Amniotic epithelial cell (primary cell): ENCODE measurements around the gene ABCE1.

Source experiments
- DNase-seq: peaks from one replicate; pipeline ENCODE4 v3.0.0-alpha.2; 2010; ENCODE audit warnings: low read depth

ABCE1 gene

GRCh38 chr4:145097821-145098674, at the start of gene ABCE1, which contains the start of gene ANAPC10:
Gene ABCE1, plus strand, starts transcription at chr4:145098311. Its CDS starts 6,102 bp downstream, at chr4:145104413.
Gene ANAPC10, minus strand, starts transcription at chr4:145098196. Its CDS starts 2,097 bp downstream, at chr4:145096099.
- peak; percentile 98 for DNase-seq

GRCh38 chr4:145048817-145049216, 49.3 kb upstream of the ABCE1 start:
- DNase-seq, result no peak

GRCh38 chr4:145049241-145049640, 48.9 kb upstream of the ABCE1 start:
- DNase-seq, result no peak

GRCh38 chr4:145055533-145056257, 42.4 kb upstream of the ABCE1 start:
- DNase-seq, result peak; percentile 12

- DNase-seq, result no peak
These were observed 41.6 kb upstream of the ABCE1 start for GRCh38 chr4:145056325-145057130.

GRCh38 chr4:145058256-145058655, 39.9 kb upstream of the ABCE1 start:
- DNase-seq, result no peak

- DNase-seq, result peak; percentile 61
These were observed 36.7 kb upstream of the ABCE1 start for GRCh38 chr4:145061318-145061920.

- no peak for DNase-seq
These were observed 32.0 kb upstream of the ABCE1 start for GRCh38 chr4:145066063-145066501.

GRCh38 chr4:145069361-145069760, 28.8 kb upstream of the ABCE1 start:
- peak; percentile 53 for DNase-seq

- DNase-seq, result peak; percentile 30
These were observed 26.6 kb upstream of the ABCE1 start for GRCh38 chr4:145071560-145071959.

- no peak for DNase-seq
These were observed 22.2 kb upstream of the ABCE1 start for GRCh38 chr4:145075742-145076468.

GRCh38 chr4:145076469-145076855, 21.6 kb upstream of the ABCE1 start:
- DNase-seq, result no peak

- DNase-seq, result no peak
These were observed 16.4 kb upstream of the ABCE1 start for GRCh38 chr4:145081756-145082155.

GRCh38 chr4:145083891-145084605, 14.1 kb upstream of the ABCE1 start:
- peak; percentile 43 for DNase-seq

GRCh38 chr4:145090380-145090779, 7.7 kb upstream of the ABCE1 start:
- peak; percentile 18 for DNase-seq

GRCh38 chr4:145093638-145094037, 4.5 kb upstream of the ABCE1 start:
- DNase-seq, result no peak

- DNase-seq, result no peak
These were observed 735 bp upstream of the ABCE1 start for GRCh38 chr4:145097331-145097820.

GRCh38 chr4:145098675-145099037, 545 bp downstream of the ABCE1 start:
- peak; percentile 61 for DNase-seq

GRCh38 chr4:145099653-145100052, 1.5 kb downstream of the ABCE1 start:
- DNase-seq, result no peak

- DNase-seq, result no peak
These were observed 3.0 kb downstream of the ABCE1 start for GRCh38 chr4:145101091-145101490.
